Tracheal epithelial cell (primary cell): ENCODE measurements around the gene TMEM231. TPM values are rescaled to one million over a fixed set of nuclear protein-coding genes. Genes with fewer than 3 reads are reported as not detected.

Experiments
- total RNA-seq: library from RNA; depleted of rRNA; stranded (reverse); fragments of >200 nt; gene quantifications from 2 replicates; pipeline ENCODE4 v1.2.1, GENCODE V29; 2014

The TMEM231 gene, protein sequence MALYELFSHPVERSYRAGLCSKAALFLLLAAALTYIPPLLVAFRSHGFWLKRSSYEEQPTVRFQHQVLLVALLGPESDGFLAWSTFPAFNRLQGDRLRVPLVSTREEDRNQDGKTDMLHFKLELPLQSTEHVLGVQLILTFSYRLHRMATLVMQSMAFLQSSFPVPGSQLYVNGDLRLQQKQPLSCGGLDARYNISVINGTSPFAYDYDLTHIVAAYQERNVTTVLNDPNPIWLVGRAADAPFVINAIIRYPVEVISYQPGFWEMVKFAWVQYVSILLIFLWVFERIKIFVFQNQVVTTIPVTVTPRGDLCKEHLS
- 7.7 and 11.1 TPM in 2 replicates for total RNA-seq

DNA sequence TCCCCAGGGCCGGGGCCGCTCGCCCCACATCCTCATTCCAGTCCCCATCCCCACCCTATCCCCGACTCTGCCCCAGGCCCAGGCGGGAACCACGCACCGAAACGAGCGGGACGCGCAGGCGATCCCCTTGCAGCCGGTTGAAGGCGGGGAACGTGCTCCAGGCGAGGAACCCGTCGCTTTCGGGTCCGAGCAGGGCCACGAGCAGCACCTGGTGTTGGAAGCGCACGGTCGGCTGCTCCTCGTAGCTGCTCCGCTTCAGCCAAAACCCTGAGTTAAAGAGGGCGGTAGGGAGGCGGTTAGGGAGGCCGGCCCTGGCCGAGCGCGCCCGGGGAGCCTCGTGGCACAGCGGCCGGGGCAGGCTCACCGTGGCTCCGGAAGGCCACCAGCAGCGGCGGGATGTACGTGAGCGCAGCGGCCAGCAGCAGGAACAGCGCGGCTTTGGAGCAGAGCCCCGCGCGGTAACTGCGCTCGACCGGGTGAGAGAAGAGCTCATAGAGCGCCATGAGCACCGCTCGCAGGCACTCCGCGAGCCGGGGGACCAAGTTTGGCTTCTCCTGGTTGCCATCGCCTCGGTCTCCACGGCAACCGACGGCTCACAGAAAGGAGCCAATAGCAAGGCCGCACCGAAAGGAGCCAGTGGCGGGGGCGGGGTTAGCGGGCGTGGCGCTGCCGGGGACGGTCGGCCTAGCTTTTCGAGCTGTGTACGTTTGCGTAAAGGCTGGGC lies at the start of gene TMEM231:
TSS of gene TMEM231 (minus strand) at position 546 of the 724 bp plus-strand sequence. CDS start at position 503, 43 bp downstream.

DNA sequence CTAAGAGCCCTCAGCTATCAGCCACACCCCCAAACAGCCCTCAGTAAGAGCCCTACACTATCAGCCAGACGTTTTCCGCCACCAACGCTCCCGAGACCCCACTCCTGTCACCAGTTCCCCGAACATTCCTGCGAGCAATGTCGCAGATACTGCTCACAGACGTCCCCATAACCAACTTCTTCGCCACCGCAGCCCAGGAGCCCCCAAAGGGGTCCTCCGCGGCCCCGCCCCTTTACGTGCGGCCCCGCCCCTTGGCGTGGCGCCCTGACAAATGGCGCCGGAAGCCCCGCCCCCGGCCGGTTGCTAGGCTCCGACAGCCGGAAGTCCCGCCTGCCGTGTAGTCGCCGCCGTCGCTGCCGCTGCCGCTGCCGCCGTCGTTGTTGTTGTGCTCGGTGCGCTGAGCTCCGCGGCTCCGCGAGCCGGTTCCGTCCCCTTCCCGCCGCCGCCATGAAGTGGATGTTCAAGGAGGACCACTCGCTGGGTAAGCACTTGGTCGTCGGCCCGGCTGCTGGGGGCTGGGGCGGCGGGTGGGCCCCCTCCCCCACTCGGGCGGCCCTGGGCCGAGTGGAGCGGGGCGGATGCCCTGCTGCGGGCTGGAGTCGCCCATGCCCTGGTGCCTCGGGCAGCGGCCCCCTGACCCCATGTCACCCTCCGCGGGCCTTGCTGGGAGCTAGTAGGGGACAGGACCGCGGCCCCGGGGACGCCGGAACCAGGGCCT lies 10.1 kb upstream of the TMEM231 start, which contains the start of gene GABARAPL2:
TSS of gene GABARAPL2 (plus strand) at position 340 of the 718 bp plus-strand sequence. CDS start at position 448, 108 bp downstream.

DNA sequence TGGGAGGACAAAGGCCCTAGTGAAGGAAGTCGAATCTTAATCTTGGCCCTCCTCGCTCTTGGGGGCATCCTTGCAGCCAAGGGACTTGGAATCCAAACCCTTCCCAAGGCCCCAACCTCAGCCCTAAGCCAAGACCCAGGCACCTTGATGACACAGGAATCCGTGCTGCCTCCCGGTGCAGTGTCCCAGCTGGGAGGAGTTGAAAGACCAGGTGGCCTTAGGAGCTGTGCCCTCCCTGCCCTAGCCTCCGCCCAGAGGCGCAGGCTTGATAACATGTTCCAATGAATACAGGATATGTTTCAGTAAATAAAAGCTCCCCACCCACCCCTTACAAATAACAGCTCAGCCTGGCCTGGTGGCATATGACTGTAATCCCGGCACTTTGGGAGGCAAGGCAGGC lies 20.2 kb downstream of the TMEM231 start, which contains the start of gene CHST5:
TSS of gene CHST5 (minus strand) at position 208 of the 400 bp plus-strand sequence. CDS start 5,724 bp downstream, outside the sequence.

DNA sequence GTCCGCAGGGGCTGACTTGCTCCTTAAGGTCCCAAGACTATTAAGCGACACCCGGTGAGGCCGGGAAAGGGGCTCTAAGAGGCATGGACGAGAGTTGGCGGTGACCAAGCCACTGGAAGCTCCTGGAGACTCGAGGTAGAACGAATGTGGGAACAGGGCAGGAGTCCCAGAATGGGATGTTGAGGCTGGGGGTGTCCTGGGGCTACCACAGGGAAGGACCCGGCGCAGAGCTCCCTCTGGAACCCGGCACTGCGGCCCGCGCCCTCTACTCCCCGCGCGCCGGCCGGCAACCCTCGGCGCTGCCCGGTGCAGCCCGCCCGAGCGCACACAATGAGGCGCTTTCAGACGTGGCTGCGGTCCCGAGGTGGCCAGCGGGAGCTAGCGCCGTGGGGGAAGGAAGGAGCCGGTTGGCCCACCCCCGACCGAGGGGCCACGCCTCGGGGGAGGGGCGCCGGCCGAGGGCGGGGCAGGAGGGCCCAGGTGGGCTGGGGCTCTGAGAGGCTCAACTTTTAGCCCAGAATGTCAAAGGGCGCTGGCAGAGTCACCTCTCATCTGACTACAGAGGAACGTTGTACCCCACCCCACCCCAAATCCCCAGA lies 60.9 kb downstream of the TMEM231 start, which contains the start of gene CHST6:
TSS of gene CHST6 (minus strand) at position 366 of the 599 bp plus-strand sequence. CDS start 15,613 bp downstream, outside the sequence.

Other genes with a start within 250 kb of the TMEM231 start
- gene CFDP1, start 122.7 kb downstream of the TMEM231 start, total RNA-seq: 37.6 and 40.7 TPM in 2 replicates
- 28.1 and 31.3 TPM in 2 replicates for gene TMEM170A, start 91.6 kb downstream of the TMEM231 start, total RNA-seq
- gene CHST6, start 60.8 kb downstream of the TMEM231 start, total RNA-seq: 0.48 and 2.1 TPM in 2 replicates
- not detected in 2 replicates for gene CHST5, start 20.1 kb downstream of the TMEM231 start, total RNA-seq
- gene GABARAPL2, start 10.1 kb upstream of the TMEM231 start, total RNA-seq: 20.7 and 24.9 TPM in 2 replicates
- 61.8 and 66.0 TPM in 2 replicates for gene ADAT1, start 67.0 kb upstream of the TMEM231 start, total RNA-seq
- gene KARS1, start 91.4 kb upstream of the TMEM231 start, total RNA-seq: 193 and 216 TPM in 2 replicates
- gene TERF2IP, start 91.5 kb upstream of the TMEM231 start, total RNA-seq: 27.0 and 35.6 TPM in 2 replicates
- gene CPHXL2, start 120.8 kb upstream of the TMEM231 start, total RNA-seq: not detected in 2 replicates
- gene DUXB, start 145.2 kb upstream of the TMEM231 start, total RNA-seq: not detected in 2 replicates
- gene CPHXL, start 170.2 kb upstream of the TMEM231 start, total RNA-seq: not detected in 2 replicates